ENCODE data around the gene RCAN1. TPM values are rescaled to one million over a fixed set of nuclear protein-coding genes. Genes with fewer than 3 reads are reported as not detected.

The RCAN1 gene
- total and polyA plus RNA-seq, 2 of the 8 experiments (the other 6 are each of a cell fraction or from before 2014, with no cell fraction given), result 1.7 to 6.4 TPM

DNA sequence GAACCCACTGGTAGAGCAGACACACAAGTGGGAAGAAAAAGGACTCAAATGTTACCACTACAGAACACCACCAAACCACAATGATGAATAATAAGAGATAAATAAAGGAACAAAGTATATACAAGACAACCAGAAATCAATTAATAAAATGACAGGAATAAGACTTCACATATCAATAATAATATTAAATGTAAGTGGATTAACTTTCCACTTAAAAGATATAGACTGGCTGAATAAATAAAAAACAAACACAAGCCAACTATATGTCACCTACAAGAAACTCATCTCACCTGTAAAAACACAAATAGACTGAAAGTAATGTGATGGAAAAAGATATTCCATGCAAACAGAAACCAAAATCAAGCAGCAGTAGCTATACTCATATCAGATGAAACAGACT is 46.9 kb upstream of the RCAN1 start:
- Histone ChIP-seq H3K14ac (ENCODE audit: insufficient read length) (no peak overlapping the region), H4K5ac (ENCODE audit: insufficient read length, low read depth, low read length) (no peak overlapping the region), H3K36me3 (ENCODE audit: control insufficient read depth in 2 of 4, insufficient read depth in 4 of 4, low read length in 3 of 4) (no peaks in the 10 kb centered on the region), H4K8ac (ENCODE audit: extremely low read depth, insufficient read depth, low read length) (no peak overlapping the region), H3K23ac (ENCODE audit: insufficient read length) (no peak overlapping the region), H4K20me1 (replicated peaks in 1 of 2; ENCODE audit: control insufficient read depth in 1 of 2, insufficient read depth in 2 of 2, low read length in 2 of 2) (no peaks in the 10 kb centered on the region), H3K4me3 (ENCODE audit: extremely low read depth in 1 of 4, insufficient read depth in 2 of 4, low read depth in 3 of 4, low read length in 4 of 4) (no peak overlapping the region), H3K23me2 (ENCODE audit: low read depth, low read length) (no peaks in the 10 kb centered on the region; the same call in 1 of the 2 replicates), H3K56ac (replicated peaks; ENCODE audit: insufficient read length, low read depth, low read length) (no peak overlapping the region), H4K91ac (replicated peaks; ENCODE audit: insufficient read length, low read length) (no peak overlapping the region), H3K79me1 (ENCODE audit: low read depth, low read length) (no peaks in the 10 kb centered on the region), H3K4me1 (replicated peaks in 1 of 4; ENCODE audit: control insufficient read depth in 3 of 4, insufficient read depth in 4 of 4, low read length in 3 of 4) (no peaks in the 10 kb centered on the region), H3K4ac (replicated peaks; ENCODE audit: insufficient read length, low read depth, low read length) (no peak overlapping the region), H3K18ac (ENCODE audit: extremely low read depth, low read length) (no peak overlapping the region), H3K4me2 (ENCODE audit: insufficient read depth in 1 of 2, low read depth in 2 of 2, low read length in 2 of 2) (no peak overlapping the region), H3K27ac (ENCODE audit: low read depth, low read length) (no peak overlapping the region), H2AK5ac (ENCODE audit: low read depth, low read length) (no peak overlapping the region), H2BK20ac (ENCODE audit: low read length) (no peak overlapping the region), H2BK120ac (replicated peaks; ENCODE audit: low read depth, low read length) (no peak overlapping the region), H2AFZ (ENCODE audit: low read length) (no peak overlapping the region), H2BK15ac (ENCODE audit: low read length) (no peak overlapping the region), H3K79me2 (ENCODE audit: control insufficient read depth in 1 of 2, insufficient read depth in 2 of 2, low read length in 2 of 2) (no peaks in the 10 kb centered on the region), H2BK5ac (ENCODE audit: low read depth, low read length) (no peak overlapping the region), H3K27me3 (replicated peaks in 1 of 4; ENCODE audit: control insufficient read depth in 3 of 4, extremely low read depth in 1 of 4, insufficient read depth in 3 of 4, low read length in 3 of 4) (no peaks in the 10 kb centered on the region), H3K9ac (replicated peaks in 1 of 4; ENCODE audit: extremely low read depth in 1 of 4, low read depth in 3 of 4, low read length in 3 of 4) (no peak overlapping the region), H3K9me3 (ENCODE audit: insufficient read depth in 2 of 2, low read depth in 1 of 2, low read length in 1 of 2) (no peaks in the 10 kb centered on the region), H2BK12ac (ENCODE audit: low read depth, low read length) (no peak overlapping the region)
- TF ChIP-seq KDM4A (IDR thresholded peaks at IDR 0.05; ENCODE audit: low read depth, low read length, severe bottlenecking), result no peak
- TF ChIP-seq, protein P1, sequence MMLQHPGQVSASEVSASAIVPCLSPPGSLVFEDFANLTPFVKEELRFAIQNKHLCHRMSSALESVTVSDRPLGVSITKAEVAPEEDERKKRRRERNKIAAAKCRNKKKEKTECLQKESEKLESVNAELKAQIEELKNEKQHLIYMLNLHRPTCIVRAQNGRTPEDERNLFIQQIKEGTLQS (IDR thresholded peaks at IDR 0.05; ENCODE audit: insufficient read depth, low read depth, low read length), result no peak
- TF ChIP-seq RNF2 (IDR thresholded peaks at IDR 0.05; ENCODE audit: borderline replicate concordance, low read depth, low read length, missing control alignments, poor library complexity, severe bottlenecking), result no peak
- TF ChIP-seq RBBP5 (IDR thresholded peaks at IDR 0.05; ENCODE audit: borderline replicate concordance, low read depth, low read length), result no peak
- no peak for TF ChIP-seq SP4 (IDR thresholded peaks at IDR 0.05; ENCODE audit: low read length)
- TF ChIP-seq CTCF (IDR thresholded peaks at IDR 0.05; ENCODE audit: control extremely low read depth in 1 of 3, insufficient read depth in 1 of 3, low read depth in 1 of 3, low read length in 3 of 3), result no peak
- FAIRE-seq, result no peak
- CTCF ChIA-PET (ENCODE audit: partially characterized antibody), result no interaction called here
- no peak for DNase-seq (ENCODE audit: low read depth in 1 of 2, low spot score in 2 of 2)
- POLR2A ChIA-PET (ENCODE audit: partially characterized antibody), result no interaction called here
